Femur (tissue), 1 donor: ENCODE results near the gene LCA5L.

ENCODE experiments used
- DNase-seq: peaks from one replicate; pipeline ENCODE4 v3.0.0-alpha.2; 2017

LCA5L gene

DNA sequence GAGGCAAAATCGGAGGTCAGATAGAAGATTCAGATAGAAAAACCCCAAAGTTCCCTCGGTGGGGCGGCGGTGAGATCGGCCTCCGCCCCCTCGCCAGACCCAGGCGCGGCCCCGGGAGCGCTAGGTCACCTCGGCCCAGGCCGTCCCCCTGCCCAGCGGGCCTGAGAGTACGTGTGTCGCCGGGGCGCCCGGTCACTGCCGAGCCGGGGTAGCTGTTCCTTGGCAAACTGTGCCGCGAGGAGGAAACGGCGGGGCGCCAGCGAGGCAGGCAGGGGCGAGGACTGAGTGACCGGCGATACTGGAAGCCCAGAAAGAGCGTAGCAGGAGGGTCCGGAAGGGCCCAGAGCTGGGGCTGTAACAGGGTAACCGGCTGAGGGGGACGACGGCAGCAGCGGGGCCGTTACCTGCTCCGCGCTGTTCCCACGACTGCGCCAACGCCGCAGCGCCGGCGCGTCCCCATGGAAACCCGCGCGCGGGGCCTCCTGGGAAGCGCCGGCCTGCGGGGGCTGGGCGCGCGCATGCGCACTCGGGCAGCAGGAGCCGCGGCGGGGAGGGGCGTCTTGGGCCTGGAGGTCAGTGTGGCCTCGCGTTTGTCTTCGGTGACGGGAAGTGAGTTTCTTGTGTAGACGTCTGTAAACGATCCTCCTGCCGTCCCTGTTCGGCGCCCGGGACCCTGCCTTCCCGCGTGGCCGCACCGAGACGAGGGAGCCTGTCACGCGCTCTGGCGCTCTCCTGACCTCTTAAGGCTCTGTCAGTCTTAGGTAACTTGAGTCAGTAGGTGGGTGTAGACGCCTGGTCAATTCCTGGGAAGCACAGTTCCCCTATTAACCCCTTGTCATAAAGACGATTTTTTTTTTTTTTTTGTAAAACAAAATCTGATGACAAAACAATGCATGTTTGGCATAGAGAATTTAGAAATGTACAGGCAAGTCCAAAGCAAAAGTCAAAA is at the start of gene LCA5L:
Gene LCA5L (minus strand): TSS at position 458 of the 949 bp plus-strand sequence. CDS start 17,285 bp downstream, outside the sequence.
- peak; percentile 95 for DNase-seq

DNA sequence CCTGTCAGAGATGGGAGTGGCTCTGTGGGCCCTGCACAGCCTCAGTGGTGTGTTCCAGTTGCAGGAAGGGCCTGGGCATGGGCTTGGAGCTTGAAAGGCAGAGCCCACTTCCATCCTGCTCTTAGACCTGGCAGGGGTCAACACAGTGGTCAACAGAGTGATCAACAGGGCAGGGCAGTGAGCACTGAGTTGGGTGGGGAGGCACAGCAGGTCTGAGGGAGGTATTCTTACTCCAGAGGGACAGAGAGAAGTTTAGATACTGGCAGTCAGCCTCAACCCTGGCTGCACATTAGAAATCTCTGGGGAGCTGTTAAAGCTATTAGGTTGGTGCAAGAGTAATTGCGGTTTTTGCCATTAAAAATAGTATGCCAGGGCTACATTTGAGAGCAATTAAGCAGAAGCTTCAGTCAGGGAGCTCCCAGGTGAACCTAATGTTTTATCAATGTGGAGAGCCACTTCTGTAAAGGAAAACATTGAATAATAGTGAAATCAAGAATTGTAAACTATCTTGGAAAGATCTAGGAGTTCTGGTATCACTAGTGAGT is 43.9 kb upstream of the LCA5L start:
- no peak for DNase-seq

DNA sequence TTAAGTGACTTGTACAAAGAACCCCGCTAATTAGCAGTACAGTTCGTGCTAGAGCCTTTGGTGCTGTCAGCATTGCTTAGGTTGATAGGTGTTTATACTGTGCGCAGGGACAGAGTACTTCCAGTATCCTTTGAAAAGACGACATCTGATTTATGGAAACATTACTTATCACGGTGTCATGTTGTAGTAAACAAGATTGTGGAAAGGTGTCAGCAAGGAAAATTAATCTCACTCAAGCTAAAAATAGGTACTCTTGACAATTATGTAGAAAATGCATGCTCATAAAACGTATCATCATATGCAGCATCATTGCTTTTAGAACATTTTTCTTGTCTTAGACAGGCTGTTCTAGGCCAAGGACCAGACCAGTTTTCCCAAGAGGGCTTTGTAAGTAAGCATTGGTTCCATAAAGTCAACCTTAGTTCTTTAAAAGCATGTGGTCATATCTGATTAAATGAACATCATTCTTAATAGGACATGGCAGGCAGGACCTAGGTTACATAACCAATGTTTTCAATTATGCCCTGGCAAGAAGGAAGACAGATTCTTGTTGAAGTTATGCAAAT is 39.2 kb upstream of the LCA5L start:
- DNase-seq, result no peak

DNA sequence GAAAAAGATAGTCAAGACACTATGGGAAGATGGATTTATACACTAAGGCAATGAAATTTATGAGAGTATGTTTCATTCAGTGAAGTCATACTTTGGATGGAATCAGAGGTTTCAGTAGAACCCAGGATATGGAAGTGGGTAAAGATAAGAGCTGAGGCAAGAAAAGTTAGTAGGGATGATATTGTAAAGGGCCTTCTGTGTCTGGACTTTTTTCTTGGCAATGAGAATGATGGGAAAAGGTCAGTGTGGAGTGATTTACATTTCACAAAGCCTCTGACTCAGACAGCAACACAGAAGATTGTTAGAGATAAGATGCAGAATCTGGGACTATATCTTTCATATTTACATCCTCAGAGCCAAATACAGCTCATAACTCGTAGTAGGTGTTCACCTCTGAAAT is 38.3 kb upstream of the LCA5L start:
- no peak for DNase-seq

DNA sequence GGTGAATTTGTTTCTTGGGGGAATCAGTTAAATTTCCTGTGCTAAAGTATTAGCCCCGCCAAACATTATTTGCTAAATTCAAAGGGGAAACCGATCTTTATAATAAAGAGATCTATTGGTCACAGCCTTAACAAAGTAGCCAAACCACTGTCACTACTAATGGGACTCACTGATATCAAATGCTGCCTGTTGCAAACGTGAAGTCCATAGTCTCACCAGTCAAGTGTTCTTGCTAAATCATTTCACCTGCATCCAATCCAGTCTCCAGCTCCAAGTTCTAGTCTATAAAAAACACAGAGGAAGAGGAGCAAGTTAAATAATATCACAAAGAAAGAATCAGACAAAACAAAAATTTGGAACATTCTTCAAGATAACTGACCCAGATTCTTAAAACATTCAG is 36.3 kb upstream of the LCA5L start:
- no peak for DNase-seq

DNA sequence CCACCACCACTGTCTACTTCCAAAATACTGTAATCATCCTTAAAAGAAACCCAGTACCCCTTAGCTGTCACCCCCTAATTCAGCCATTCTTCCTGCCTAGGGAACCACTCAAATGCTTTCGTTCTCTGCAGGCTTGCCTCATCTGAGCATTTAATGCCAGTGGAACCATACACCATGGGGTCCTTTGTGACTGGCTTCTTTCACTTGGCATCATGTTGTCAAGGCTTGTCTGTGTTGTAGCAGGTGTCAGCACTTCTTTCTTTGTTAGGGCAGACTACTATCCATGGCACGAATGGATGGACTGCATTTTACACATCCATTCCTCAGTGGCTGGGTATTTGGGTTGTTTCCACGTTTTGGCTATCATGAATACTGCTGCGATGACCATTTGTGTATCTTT is 34.7 kb upstream of the LCA5L start:
- DNase-seq, result no peak

DNA sequence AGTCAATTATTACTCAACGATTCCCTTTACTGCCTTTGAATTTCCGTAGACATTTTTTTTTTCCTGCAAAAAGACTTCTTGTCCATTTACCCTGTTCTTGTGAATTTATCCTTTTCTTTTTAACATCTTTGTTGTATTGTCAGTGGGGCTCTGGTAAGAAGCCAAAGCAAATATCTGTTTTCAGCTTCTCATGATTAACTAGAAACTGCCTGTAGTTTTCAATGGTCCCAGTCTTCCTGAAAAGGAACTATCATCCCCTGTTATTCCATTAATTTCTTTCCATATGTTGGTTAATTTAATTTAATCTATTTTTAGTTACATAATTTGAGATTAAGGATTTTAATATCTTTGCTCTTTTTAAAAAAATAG is 34.2 kb upstream of the LCA5L start:
- no peak for DNase-seq

DNA sequence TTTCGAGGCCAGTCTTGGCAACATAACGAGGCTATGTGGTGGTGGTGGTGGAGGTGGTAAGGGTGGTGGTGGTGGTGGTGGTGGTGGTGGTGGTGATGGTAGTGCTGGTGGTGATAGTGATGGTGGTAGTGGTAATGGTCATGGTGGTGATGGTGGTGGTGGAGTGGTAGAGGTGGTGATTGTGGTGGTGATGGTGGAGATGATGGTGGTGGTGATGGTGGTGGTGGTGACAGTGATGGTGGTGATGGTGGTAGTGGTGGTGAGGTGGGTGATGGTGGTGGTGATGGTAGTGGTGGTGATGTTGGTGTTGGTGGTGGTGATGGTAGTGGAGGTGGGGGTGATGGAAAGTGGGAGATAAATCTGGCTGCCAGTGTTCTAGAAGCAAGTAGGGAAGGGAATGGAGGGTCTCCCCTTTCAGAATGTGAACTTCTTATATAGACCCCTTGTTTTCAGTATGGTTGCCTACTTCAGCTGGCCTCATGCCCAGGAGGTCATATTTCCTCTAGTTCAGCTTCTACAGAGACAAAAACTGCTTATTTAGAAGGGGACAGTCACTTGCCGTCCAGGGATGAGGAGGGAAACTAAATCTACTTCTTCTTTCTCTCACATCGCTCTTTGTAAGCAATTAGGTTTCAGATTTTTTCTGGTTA is 33.7 kb upstream of the LCA5L start:
- no peak for DNase-seq

DNA sequence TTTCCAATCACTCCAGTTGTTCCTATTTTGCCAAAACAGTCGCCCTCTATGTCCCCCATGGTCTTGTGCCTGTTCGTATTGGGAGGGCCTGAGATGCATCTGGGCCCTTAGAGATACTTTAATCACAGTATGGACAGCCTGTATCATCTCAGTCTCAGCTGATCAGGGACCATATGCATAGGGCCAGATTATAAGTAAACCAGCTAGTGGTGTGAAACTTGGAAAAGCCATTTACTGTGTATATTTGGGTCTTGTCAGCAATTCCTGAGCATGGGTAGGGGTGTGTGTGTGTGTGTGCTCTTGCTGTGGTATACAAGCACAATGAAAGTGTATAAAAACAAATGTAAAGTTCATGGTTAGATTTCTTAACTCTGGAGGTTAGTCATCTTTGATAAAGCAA is 29.0 kb upstream of the LCA5L start:
- no peak for DNase-seq

DNA sequence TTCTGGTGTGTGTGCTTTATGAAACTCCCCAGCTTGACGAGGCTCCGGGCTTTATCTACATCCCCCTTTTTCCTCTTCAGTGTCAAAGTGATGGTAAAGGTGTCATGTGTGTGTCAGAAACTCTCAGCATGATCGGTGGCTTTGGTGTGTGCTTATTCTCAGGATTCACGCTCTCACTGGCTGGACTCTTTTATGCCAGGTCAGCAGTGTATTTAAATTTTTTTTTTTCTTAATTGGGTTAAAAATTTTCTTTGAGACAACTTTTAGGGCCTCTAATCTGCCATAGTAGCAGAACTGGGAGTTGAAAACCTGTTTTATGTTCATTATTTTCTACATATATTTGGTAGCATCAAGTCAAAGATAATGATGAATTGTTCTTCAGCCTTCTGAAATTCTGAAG is 27.2 kb upstream of the LCA5L start:
- no peak for DNase-seq

DNA sequence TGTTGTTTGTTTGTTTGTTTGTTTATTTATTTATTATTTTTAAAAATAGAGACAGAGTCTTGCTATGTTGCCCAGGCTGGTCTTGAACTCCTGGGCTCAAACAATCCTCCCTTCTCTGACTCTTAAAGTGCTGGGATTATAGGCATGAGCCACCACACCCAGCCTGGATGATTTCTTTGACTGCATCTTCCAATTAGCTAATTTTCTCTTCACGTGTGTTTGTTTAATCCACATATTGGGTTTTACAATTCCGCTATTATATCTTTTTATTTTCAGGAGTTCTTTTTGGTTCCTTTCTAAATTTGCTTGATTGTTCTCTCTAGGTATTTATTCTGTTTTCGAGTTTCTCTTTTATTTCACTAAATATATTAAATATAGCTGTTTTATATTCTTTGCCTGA is 26.0 kb upstream of the LCA5L start:
- DNase-seq, result no peak

DNA sequence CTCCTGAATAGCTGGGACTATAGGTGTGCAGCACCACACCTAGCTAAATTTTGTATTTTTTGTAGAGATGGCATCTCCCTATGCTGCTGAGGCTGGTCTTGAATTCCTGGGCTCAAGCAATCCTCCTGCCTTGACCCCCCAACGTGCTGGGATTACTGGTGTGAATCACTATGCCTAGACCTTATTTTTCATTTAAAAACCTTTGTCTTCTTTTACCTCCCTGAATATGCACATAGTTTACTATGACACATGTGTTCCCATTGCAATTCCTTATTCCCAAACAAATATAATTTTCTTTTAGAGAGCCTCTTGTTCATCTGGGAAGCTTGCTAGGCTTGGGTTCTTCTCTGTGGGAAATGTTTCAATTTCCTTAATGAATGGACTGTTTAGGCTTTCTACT is 23.0 kb upstream of the LCA5L start:
- no peak for DNase-seq

DNA sequence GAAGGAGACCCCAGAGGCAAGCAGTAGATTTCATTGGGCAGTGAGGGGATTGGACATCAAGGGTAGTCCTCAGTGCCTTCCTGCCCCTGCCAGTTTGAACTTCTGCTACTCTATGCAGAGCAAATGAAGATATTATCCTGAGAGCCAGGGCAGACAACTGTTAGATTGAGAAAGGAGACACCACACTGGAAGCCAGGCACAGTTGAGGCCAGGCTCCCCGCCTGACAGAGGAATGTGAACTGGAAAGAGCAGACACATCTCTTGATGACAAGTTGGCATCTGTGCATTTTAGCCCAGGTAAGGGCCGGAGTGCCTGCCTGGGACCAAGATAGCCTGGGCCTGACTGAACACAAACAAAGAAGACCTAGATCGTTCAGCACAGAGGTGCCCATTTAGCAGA is 22.2 kb upstream of the LCA5L start:
- no peak for DNase-seq

DNA sequence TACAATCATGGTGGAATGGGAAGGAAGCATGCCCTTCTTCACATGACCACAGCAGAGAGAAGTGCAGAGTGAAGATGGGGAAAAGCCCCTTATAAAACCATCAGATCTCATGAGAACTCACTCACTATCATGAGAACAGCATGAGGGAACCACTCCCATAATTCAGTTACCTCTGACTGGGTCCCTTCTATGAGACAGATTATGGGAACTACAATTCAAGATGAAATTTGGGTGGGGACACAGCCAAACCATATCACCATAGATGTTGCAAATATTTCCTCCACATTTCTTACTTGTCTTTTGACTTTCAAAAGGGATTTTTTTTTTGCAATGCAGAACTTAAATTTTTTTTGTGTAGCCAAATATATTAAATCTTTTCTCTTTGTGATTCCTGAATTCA is 21.0 kb upstream of the LCA5L start:
- no peak for DNase-seq

DNA sequence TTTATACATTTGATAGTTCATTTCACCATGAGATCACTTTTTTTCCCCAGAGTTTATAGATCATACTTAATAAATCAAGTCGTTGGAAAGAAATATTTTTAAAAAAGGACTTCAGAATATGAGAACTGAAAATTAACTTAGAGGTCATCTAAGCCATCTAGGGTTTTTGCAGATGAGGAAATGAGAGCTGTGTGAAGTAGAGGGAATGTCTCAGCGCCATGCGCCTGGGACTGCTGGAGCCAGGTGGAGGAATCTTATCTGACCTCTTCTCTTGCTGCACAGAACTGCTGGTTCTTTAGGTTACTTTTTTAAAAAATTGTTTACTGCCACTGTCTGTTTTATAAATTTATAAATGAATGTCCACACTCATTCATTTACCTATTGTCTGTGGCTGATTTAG is 17.7 kb upstream of the LCA5L start:
- DNase-seq, result no peak

DNA sequence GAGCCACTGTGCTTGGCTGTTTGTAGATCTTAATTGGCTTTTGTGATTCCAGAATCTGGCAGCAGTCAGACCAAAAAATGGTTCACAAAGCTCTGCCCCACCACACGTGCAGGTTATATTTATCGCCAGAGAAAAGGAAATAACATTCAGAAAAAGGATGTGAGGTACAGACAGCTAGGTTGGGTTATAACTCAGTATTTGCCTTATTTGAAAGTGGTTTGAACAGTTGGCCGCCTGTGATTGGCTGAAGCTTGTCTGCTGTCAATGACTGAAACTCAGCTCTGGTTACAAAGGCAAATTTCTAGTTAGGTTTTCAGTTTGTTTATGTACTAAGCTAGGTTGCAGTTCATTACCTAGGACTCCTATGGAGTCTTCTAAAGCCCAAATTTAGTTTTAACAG is 15.8 kb upstream of the LCA5L start:
- DNase-seq, result no peak

DNA sequence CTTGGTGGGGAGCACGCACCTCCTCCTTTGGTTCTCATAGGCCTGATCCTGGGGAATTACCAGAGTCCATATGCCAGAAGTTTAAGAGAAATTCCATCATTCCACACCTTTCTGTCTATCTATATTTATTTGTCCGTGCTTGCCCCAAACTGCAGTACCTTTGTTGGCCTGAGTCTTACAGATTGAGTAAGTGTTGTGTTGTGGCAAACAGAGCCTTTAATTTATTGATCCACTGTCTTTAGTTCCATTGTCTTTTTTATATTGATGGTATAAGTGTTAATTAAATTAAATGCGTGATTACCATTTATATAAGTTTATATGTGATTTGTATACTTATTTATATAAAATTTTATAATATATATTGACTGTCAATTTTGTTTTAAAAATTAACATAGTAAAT is 11.1 kb upstream of the LCA5L start:
- no peak for DNase-seq

DNA sequence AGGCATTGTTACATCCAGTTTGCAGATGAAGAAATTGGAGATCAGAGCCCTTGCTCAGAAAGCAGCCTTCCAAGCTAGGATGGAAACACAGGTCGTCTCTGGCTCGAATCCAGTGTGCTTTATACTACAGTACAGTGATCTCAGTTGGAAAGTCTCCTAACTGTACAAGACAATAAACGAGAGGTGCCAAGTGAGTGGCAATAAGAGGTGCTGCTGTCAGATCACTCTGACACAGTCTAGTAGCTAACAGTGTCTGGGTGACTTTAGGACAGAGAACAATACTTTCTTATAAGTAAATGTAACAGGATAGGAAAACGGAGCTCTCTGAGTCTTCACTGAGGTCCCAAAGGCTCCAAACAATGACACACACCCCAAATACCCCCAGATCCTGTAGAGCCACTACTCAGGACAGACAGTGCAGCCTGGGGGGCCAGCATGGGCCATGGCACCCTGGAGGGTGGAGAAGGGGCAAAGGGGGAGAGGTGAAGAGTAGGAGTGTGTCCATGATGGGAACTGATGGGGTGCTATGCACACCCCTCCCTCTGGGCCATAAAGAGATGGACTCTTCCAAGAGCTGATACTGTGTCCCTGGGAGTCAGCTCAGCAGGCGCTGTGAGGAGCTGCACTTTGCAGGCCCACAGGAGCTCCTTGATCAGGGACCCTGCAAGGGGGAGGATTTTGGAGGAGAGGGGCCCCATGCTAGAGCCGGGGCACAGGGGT is 9.5 kb upstream of the LCA5L start:
- no peak for DNase-seq

DNA sequence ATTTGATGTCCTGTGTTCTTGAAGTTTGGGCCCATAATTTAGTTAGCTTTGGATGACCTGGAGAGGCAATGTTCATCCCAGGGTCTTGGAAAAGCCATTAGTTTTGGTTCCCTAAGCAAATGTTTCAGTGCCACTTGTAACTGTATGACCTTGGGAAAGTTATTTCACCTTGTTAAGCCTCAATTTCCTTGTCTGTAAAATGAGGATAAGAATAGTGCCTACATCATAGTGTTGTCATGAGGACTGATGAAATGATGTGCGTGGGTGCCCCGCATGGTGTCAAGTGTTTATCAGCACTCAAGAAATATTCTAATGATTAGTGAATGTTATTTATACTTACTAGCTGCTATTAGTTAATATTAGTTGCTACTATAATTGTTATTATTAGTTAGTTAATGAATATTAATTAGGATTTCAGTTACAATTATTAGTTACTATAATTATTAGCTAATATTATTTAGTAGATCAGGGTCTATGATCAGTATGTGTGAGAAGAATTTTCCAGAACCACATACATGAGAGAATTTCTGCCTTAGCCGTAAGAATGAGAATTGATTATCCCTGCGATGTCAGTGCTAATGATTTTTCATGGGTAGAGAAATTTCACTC is 8.1 kb upstream of the LCA5L start:
- no peak for DNase-seq

DNA sequence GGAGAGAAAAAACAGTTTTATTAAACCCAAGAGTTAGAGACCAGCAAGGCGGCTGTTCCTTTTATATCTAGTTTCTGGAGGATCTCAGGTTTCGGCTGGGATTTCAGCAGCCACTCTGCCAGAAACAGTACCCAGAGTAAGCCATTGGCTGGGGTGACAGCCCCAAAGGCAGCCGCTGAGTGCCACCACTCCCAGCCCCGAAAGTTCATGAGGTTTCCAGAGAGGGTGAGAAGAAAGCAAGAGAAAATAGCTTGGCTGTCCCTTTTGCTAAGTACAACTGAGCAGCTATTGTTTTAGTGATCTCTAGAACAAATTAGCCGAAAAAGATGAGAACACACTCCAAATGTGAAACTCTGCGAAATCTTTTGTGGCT is 7.4 kb upstream of the LCA5L start:
- peak; percentile 42 for DNase-seq

DNA sequence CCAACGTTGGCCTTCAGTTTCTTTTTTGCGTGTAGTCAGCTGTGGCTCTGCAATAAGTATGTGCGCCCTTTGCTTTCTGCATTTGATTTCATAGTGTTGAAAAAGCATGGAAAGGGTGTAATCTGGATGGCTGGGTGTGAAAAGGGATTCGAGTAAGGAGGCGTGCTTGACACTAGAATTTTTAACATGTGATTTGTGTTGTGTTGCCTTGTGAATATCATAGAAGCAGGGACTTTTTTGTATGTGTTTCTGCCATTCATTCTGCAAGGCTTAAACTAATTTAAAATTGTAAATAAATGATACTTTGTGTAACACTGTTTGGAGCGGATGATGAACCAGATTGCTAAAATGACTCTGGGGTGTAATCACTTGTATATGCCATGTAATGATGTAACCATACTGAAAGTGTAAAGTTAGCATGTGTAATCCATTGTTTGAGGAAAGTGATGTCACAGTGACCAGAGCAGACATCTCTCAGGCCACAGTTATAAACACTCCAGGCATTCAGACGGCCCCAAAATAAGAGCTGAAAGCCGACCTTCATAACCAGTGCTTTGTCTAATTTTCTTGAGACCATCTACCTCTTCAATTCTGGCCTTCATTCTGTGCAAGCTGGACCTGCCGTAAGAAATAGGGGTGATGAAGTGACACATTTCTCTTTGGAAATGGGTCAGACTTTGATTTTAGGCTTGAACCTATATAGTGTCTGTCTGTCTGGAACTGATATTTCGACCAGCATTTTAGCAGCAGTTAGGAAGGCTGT is 6.8 kb upstream of the LCA5L start:
- no peak for DNase-seq
